ENCODE results near the gene EXD3. TPM values are rescaled to one million over a fixed set of nuclear protein-coding genes. Genes with fewer than 3 reads are reported as not detected.

Gene EXD3
- total and polyA plus RNA-seq, 9 of the 15 experiments (the other 6 are each of a cell fraction or from before 2014, with no cell fraction given), result 0.29 to 12.5 (median 3.9) TPM

GRCh38 chr9:137294091-137294680 lies 128.8 kb downstream of the EXD3 start (continued):
- TF ChIP-seq EWSR1 (IDR thresholded peaks at IDR 0.05; ENCODE audit: borderline replicate concordance, low read depth, partially characterized antibody) (no peak), NFATC3 (IDR thresholded peaks at IDR 0.05) (no peak), TRIM25 (IDR thresholded peaks at IDR 0.05; ENCODE audit: borderline replicate concordance) (no peak), ZBTB11 (CRISPR knock-in tag; IDR thresholded peaks at IDR 0.05) (no peak), ZNF121 (CRISPR knock-in tag; conservative IDR thresholded peaks at IDR 0.05) (no peak), SMARCA5 (IDR thresholded peaks at IDR 0.05) (peak; percentile 94), NFRKB (IDR thresholded peaks at IDR 0.05; ENCODE audit: low read depth) (no peak), ZNF253 (CRISPR knock-in tag; conservative IDR thresholded peaks at IDR 0.05) (no peak), TARDBP (IDR thresholded peaks at IDR 0.05) (no peak), C11orf30 (IDR thresholded peaks at IDR 0.05; ENCODE audit: low read depth) (no peak), NR2C1 (IDR thresholded peaks at IDR 0.05) (no peak), NR2C1 (tag; IDR thresholded peaks at IDR 0.05) (peak; percentile 26; the same call in 1 of the 2 replicates), TOE1 (IDR thresholded peaks at IDR 0.05; ENCODE audit: borderline replicate concordance) (no peak), TOE1 (CRISPR knock-in tag; IDR thresholded peaks at IDR 0.05; ENCODE audit: borderline replicate concordance, low read depth) (no peak), HDAC8 (tag; IDR thresholded peaks at IDR 0.05) (no peak), ZNF324 (CRISPR knock-in tag; IDR thresholded peaks at IDR 0.05) (no peak), CHD1 (IDR thresholded peaks at IDR 0.05; ENCODE audit: low read length) (no peak), RCOR1 (IDR thresholded peaks at IDR 0.05; ENCODE audit: borderline replicate concordance in 1 of 2, low read depth in 2 of 2, low read length in 2 of 2) (peak in 1 of 2 experiments; percentile 72; a peak in 2 of 4 replicates), TRIM28 (IDR thresholded peaks at IDR 0.05) (peak; percentile 74; the same call in 1 of the 2 replicates), ZBTB33 (CRISPR knock-in tag; IDR thresholded peaks at IDR 0.05) (no peak)
